HepG2 (cell line): ENCODE measurements around the gene TNP2. TPM values are rescaled to one million over a fixed set of nuclear protein-coding genes. Genes with fewer than 3 reads are reported as not detected.

Experiments used
- ARHGAP35 ChIP-seq: sonication (generic); formaldehyde crosslinking; IDR thresholded peaks from 2 replicates; pipeline ENCODE4 v1.9.0; 2022; ENCODE audit warnings: mild to moderate bottlenecking, inconsistent platforms, moderate library complexity, missing genetic modification reagents, borderline replicate concordance
- CREM ChIP-seq, 2 experiments: sonication (generic) in 1 of 2; formaldehyde crosslinking in 1 of 2; IDR thresholded peaks; 2 replicates each; pipeline versions ENCODE4 v1.4.0 to v1.6.1; 2016 to 2020; ENCODE audit warnings: antibody characterized with exemption in 1 of 2, mild to moderate bottlenecking in 1 of 2, missing genetic modification reagents in 1 of 2
- E2F2 ChIP-seq: sonication (generic); formaldehyde crosslinking; IDR thresholded peaks from 2 replicates; pipeline ENCODE4 v1.4.0; 2020; ENCODE audit warnings: missing genetic modification reagents, borderline replicate concordance
- ESRRA ChIP-seq: sonication (generic); formaldehyde crosslinking; IDR thresholded peaks from 2 replicates; pipeline ENCODE4 v1.5.1; 2020; ENCODE audit warnings: mild to moderate bottlenecking, low read depth, missing genetic modification reagents
- FOXA3 ChIP-seq: IDR thresholded peaks from 2 replicates; pipeline ENCODE4 v1.6.1; 2016; ENCODE audit warnings: missing genetic modification reagents, missing compliant biosample characterization
- HNRNPLL ChIP-seq: fragments of 200-400 bp; formaldehyde crosslinking; IDR thresholded peaks from 2 replicates; pipeline ENCODE4 v1.6.1; 2017; ENCODE audit warnings: mild to moderate bottlenecking, low read depth, low read length; ENCODE audit not compliant: poor library complexity, severe bottlenecking
- HOXA3 ChIP-seq: sonication (generic); formaldehyde crosslinking; IDR thresholded peaks from 2 replicates; pipeline ENCODE4 v1.5.0; 2020; ENCODE audit warnings: missing genetic modification reagents
- KLF11 ChIP-seq: IDR thresholded peaks from 2 replicates; pipeline ENCODE4 v1.6.1; 2016; ENCODE audit warnings: missing compliant biosample characterization
- KLF12 ChIP-seq: sonication (generic); formaldehyde crosslinking; IDR thresholded peaks from 2 replicates; pipeline ENCODE4 v1.4.0; 2020; ENCODE audit warnings: missing genetic modification reagents, borderline replicate concordance
- MIER3 ChIP-seq: IDR thresholded peaks from 2 replicates; pipeline ENCODE4 v1.6.1; 2016; ENCODE audit warnings: missing compliant biosample characterization, borderline replicate concordance
- MTA3 ChIP-seq: sonication (generic); formaldehyde crosslinking; IDR thresholded peaks from 2 replicates; pipeline ENCODE4 v1.4.0; 2020; ENCODE audit warnings: missing genetic modification reagents
- NR2F1 ChIP-seq, 2 experiments: fragments of 450-650 bp in 1 of 2; formaldehyde crosslinking in 1 of 2; IDR thresholded peaks; 2 replicates each; pipeline versions ENCODE4 v1.5.0 to v1.6.1; 2016 to 2020; ENCODE audit warnings: mild to moderate bottlenecking in 1 of 2, missing compliant biosample characterization in 1 of 2, missing genetic modification reagents in 1 of 2, moderate library complexity in 1 of 2
- PRDM4 ChIP-seq: sonication (generic); formaldehyde crosslinking; IDR thresholded peaks from 2 replicates; pipeline ENCODE4 v1.9.0; 2021; ENCODE audit warnings: missing genetic modification reagents, borderline replicate concordance
- SP2 ChIP-seq: sonication (generic); formaldehyde crosslinking; IDR thresholded peaks from 2 replicates; pipeline ENCODE4 v1.5.1; 2020; ENCODE audit warnings: mild to moderate bottlenecking, missing genetic modification reagents
- SPEN ChIP-seq: sonication (generic); formaldehyde crosslinking; IDR thresholded peaks from 2 replicates; pipeline ENCODE4 v1.5.1; 2020; ENCODE audit warnings: low read depth, mild to moderate bottlenecking, missing genetic modification reagents
- TCF7 ChIP-seq: sonication (generic); IDR thresholded peaks from 2 replicates; pipeline ENCODE4 v1.6.1; 2016; ENCODE audit warnings: antibody characterized with exemption, low read depth
- U2AF1 ChIP-seq: fragments of 200-400 bp; formaldehyde crosslinking; optimal IDR thresholded peaks from 2 replicates; pipeline ENCODE3; 2017; ENCODE audit warnings: mild to moderate bottlenecking, low read depth, low read length
- ZFP62 ChIP-seq: sonication (generic); formaldehyde crosslinking; IDR thresholded peaks from 2 replicates; pipeline ENCODE4 v1.4.0; 2020; ENCODE audit warnings: missing genetic modification reagents
- ZMAT3 ChIP-seq: sonication (generic); formaldehyde crosslinking; conservative IDR thresholded peaks from 2 replicates; pipeline ENCODE4 v1.7.0; 2021; ENCODE audit warnings: missing genetic modification reagents
- ZNF121 ChIP-seq: sonication (generic); formaldehyde crosslinking; IDR thresholded peaks from 2 replicates; pipeline ENCODE4 v1.5.0; 2020; ENCODE audit warnings: mild to moderate bottlenecking, missing genetic modification reagents
- ZNF17 ChIP-seq: sonication (generic); formaldehyde crosslinking; IDR thresholded peaks from 2 replicates; pipeline ENCODE4 v1.5.0; 2020; ENCODE audit warnings: mild to moderate bottlenecking, missing genetic modification reagents
- ZNF33B ChIP-seq: sonication (generic); formaldehyde crosslinking; IDR thresholded peaks from 2 replicates; pipeline ENCODE4 v1.5.1; 2020; ENCODE audit warnings: mild to moderate bottlenecking, missing genetic modification reagents
- ZNF550 ChIP-seq: sonication (generic); formaldehyde crosslinking; IDR thresholded peaks from 2 replicates; pipeline ENCODE4 v1.4.0; 2020; ENCODE audit warnings: mild to moderate bottlenecking, missing genetic modification reagents, borderline replicate concordance
- ZNF563 ChIP-seq: sonication (generic); formaldehyde crosslinking; IDR thresholded peaks from 2 replicates; pipeline ENCODE4 v1.8.0; 2022; ENCODE audit warnings: mild to moderate bottlenecking, moderate library complexity, missing genetic modification reagents
- ZNF770 ChIP-seq: sonication (generic); formaldehyde crosslinking; IDR thresholded peaks from 2 replicates; pipeline ENCODE4 v1.5.0; 2020; ENCODE audit warnings: mild to moderate bottlenecking, missing genetic modification reagents
- ZSCAN31 ChIP-seq: sonication (generic); formaldehyde crosslinking; IDR thresholded peaks from 2 replicates; pipeline ENCODE4 v1.5.0; 2020; ENCODE audit warnings: low read depth, mild to moderate bottlenecking, missing genetic modification reagents
- polyA plus RNA-seq, 8 experiments: library from polyadenylated mRNA; depleted of rRNA in 3 of 8; stranded (reverse) in 7 of 8; unstranded in 1 of 8; fragments of >200 nt; fragmentation: Illumina TruSeq in 4 of 8; extraction: Trizol in 4 of 8; gene quantifications; 2 replicates each; pipeline versions ENCODE4 v1.2.1 to v1.2.3, GENCODE V29; 2011 to 2016; ENCODE audit warnings: low read depth in 4 of 8, missing spikeins in 1 of 8, mixed read lengths in 1 of 8; ENCODE audit not compliant: insufficient read depth in 1 of 8
- total RNA-seq, 5 experiments: library from RNA; depleted of rRNA; stranded (reverse); fragments of >200 nt; fragmentation: Illumina TruSeq; extraction: Trizol; gene quantifications; 2 replicates each; pipeline ENCODE4 v1.2.3, GENCODE V29; 2016; ENCODE audit warnings: low read depth in 1 of 5

Gene TNP2
- total and polyA plus RNA-seq, 2 of the 13 experiments (the other 11 are each of a cell fraction or from before 2014, with no cell fraction given), result not detected

DNA sequence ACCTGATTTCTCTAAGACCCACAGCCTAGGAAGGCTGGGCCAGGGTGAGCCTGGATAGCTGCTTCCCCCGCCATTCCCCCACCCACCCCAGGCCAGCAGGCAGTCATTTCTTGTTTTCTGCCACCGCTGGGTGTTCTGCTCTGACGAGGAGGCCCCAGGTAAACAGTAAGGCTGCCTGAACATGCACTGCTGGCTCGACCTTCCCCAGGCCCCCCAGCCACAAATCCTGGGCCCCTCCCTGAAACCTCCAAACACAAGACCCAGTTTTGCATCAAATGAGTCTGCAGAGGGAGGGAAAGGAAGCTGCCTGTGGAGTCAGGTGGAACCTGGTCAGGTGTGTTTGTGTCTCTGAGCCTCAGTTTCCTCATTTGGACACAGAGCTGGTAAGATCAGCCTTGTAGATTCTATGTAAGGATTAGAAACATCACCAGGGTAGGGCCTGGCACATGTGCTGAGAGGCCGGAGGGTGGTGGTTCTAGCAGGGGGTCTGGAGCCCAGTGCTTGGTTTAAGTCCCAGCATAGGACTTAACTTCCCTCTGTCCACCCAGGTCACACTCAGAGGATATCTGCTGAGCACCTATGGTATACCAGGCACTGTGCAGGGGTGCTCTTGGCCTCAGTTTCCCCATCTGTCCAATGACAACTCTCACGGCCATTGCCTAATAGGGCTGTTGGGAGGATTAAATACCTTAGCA is 30.9 kb upstream of the TNP2 start (continued):
- TF ChIP-seq ZNF550 (CRISPR knock-in tag), result no peak
- 0 out of 2 replicates have a peak, but pooled peaks have one; percentile 25 for TF ChIP-seq ARHGAP35 (CRISPR knock-in tag)
- TF ChIP-seq ZNF17 (CRISPR knock-in tag), result no peak
- no peak for TF ChIP-seq E2F2 (CRISPR knock-in tag)
- TF ChIP-seq PRDM4 (CRISPR knock-in tag), result no peak
- no peak for TF ChIP-seq ZNF563 (CRISPR knock-in tag)
- TF ChIP-seq SP2 (CRISPR knock-in tag), result no peak
- no peak for TF ChIP-seq KLF11 (CRISPR knock-in tag)
- no peak for TF ChIP-seq MTA3
- TF ChIP-seq SPEN (CRISPR knock-in tag), result no peak
- TF ChIP-seq ZNF121 (CRISPR knock-in tag), result no peak
- peak; percentile 64; the same call in 1 of the 2 replicates for TF ChIP-seq ZNF33B (CRISPR knock-in tag)
- no peak for TF ChIP-seq NR2F1 (CRISPR knock-in tag; IDR thresholded peaks at IDR 0.05)
- TF ChIP-seq ZFP62, result 0 out of 2 replicates have a peak, but pooled peaks have one; percentile 81
- TF ChIP-seq ESRRA (CRISPR knock-in tag), result no peak
- 0 out of 2 replicates have a peak, but pooled peaks have one; percentile 45 for TF ChIP-seq HOXA3 (CRISPR knock-in tag)
- no peak for TF ChIP-seq CREM (IDR thresholded peaks at IDR 0.05)
- TF ChIP-seq CREM (CRISPR knock-in tag; IDR thresholded peaks at IDR 0.05), result no peak
- no peak for TF ChIP-seq HNRNPLL
- no peak for TF ChIP-seq ZSCAN31 (CRISPR knock-in tag)
- no peak for TF ChIP-seq ZNF770 (CRISPR knock-in tag)
- no peak for TF ChIP-seq KLF12 (CRISPR knock-in tag)
- TF ChIP-seq MIER3, result 0 out of 2 replicates have a peak, but pooled peaks have one; percentile 40
- TF ChIP-seq TCF7, result no peak
- no peak for TF ChIP-seq ZMAT3 (CRISPR knock-in tag)
- TF ChIP-seq U2AF1, result no peak
- TF ChIP-seq FOXA3 (CRISPR knock-in tag), result peak; percentile 24; the same call in 1 of the 2 replicates
